ENCODE data around the gene FAM184A. TPM values are rescaled to one million over a fixed set of nuclear protein-coding genes. Genes with fewer than 3 reads are reported as not detected.

FAM184A gene
- total RNA-seq, 2 experiments from 2014 or later = not detected

DNA sequence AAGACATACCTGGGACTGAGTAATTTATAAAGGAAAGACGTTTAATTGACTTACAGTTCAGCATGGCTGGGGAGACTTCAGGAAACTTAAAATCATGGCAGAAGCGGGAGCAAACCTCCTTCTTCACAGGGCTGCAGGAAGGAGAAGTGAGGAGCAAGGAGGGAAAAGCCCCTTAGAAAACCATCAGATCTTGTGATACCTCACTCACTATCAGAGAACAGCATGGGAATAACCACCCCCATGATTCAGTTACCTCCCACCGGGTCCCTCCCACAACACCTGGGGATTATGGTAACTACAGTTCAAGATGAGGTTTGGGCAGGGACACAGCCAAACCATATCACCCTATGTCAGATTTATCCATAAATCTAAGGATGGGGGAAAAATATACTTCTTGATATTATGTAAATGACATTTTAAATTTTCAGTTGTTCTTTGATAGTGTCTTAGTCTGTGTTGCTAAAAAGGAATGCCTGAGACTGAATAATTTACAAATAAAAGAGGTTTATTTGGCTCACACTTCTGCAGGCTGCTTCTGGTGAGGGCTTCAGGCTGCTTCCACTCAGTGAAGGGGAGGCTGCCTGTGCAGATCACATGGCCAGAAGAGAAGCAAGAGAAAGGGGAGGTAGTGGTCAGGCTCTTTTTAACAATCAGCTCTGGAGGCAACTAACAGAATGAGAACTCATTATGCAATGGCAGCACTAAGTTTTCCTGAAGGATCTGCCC, 142.3 kb downstream of the FAM184A start:
- Histone ChIP-seq H3K9me2 (ENCODE audit: insufficient read depth, low read length) (no peaks in the 10 kb centered on the region), H3K79me2 (ENCODE audit: insufficient read depth, low read depth, low read length) (peaks cover 18% of the 10 kb centered on the region; the same call in 1 of the 2 replicates), H3K4me3 (ENCODE audit: low read depth, low read length, poor library complexity, severe bottlenecking) (peak overlapping the region; percentile 86), H3K4me2 (ENCODE audit: low read length) (peak overlapping the region; percentile 82), H2AFZ (ENCODE audit: low read length) (peak overlapping the region; percentile 71; the same call in 1 of the 2 replicates), H4K20me1 (ENCODE audit: insufficient read depth, low read length) (peaks cover 10% of the 10 kb centered on the region; the same call in 1 of the 2 replicates), H3K4me1 (ENCODE audit: insufficient read depth, low read length, poor library complexity, severe bottlenecking) (peaks cover 10% of the 10 kb centered on the region), H3K9me3 (ENCODE audit: low read length) (no peaks in the 10 kb centered on the region), H3K36me3 (ENCODE audit: insufficient read depth, low read length) (peaks cover 19% of the 10 kb centered on the region), H3K27ac (ENCODE audit: low read depth, low read length, poor library complexity, severe bottlenecking) (no peak overlapping the region)
- BruUV-seq (replicated peaks) = no TSS peak
- CTCF ChIA-PET (ENCODE audit: unreplicated experiment) = no interaction called here
- TF ChIP-seq, protein P1, sequence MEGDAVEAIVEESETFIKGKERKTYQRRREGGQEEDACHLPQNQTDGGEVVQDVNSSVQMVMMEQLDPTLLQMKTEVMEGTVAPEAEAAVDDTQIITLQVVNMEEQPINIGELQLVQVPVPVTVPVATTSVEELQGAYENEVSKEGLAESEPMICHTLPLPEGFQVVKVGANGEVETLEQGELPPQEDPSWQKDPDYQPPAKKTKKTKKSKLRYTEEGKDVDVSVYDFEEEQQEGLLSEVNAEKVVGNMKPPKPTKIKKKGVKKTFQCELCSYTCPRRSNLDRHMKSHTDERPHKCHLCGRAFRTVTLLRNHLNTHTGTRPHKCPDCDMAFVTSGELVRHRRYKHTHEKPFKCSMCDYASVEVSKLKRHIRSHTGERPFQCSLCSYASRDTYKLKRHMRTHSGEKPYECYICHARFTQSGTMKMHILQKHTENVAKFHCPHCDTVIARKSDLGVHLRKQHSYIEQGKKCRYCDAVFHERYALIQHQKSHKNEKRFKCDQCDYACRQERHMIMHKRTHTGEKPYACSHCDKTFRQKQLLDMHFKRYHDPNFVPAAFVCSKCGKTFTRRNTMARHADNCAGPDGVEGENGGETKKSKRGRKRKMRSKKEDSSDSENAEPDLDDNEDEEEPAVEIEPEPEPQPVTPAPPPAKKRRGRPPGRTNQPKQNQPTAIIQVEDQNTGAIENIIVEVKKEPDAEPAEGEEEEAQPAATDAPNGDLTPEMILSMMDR (conservative IDR thresholded peaks at IDR 0.05; ENCODE audit: low read length) = no peak
- TF ChIP-seq EZH2phosphoT487 (IDR thresholded peaks at IDR 0.05; ENCODE audit: borderline replicate concordance, low read depth, low read length) = no peak
- no peak for DNase-seq (ENCODE audit: low spot score)
- intact Hi-C loops (cut with micrococcal nuclease; ENCODE audit: unreplicated experiment) = no loop called here
- POLR2A ChIA-PET = interaction anchor here (0.6 to 1.1 kb wide), 2 partner anchors 45 to 153 kb away, joined by 3 read pairs; no protein-coding TSS in a partner anchor

DNA sequence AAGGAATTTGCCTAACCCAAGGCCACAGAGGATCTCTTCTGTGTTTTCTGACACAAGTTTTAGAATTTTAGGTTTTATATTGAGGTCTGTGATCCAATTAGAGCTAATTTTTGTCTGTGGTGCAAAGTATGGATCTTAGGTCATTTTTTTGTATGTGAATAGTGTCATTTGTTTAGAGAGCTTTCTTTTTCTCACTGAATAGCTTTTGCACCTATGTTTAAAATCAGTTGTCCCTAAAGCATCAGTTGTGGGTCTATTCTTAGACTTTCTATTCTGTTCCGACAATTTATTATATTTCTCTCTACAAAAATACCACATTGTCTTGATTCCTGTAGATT, 143.2 kb downstream of the FAM184A start:
- TF ChIP-seq EZH2phosphoT487 (IDR thresholded peaks at IDR 0.05; ENCODE audit: borderline replicate concordance, low read depth, low read length) = no peak
- TF ChIP-seq, protein P1 (conservative IDR thresholded peaks at IDR 0.05; ENCODE audit: low read length) = no peak
- peaks cover 10% of the 10 kb centered on the region for H3K4me1 ChIP-seq (ENCODE audit: insufficient read depth, low read length, poor library complexity, severe bottlenecking)
- no peak for DNase-seq (ENCODE audit: low spot score)
- no peaks in the 10 kb centered on the region for H3K9me2 ChIP-seq (ENCODE audit: insufficient read depth, low read length)
- peak overlapping the region; percentile 78 for H3K27ac ChIP-seq (ENCODE audit: low read depth, low read length, poor library complexity, severe bottlenecking)
- ChIA-PET CTCF (ENCODE audit: unreplicated experiment) (no interaction called here), POLR2A (interaction anchor here (0.6 to 1.5 kb wide), 7 partner anchors 10 to 1074 kb away, joined by 3 to 6 read pairs (median 3); partner anchors contain the start of gene ASF1A)
- H3K4me3 ChIP-seq (ENCODE audit: low read depth, low read length, poor library complexity, severe bottlenecking) = peak overlapping the region; percentile 86
- H3K9me3 ChIP-seq (ENCODE audit: low read length) = no peaks in the 10 kb centered on the region
- H3K79me2 ChIP-seq (ENCODE audit: insufficient read depth, low read depth, low read length) = peaks cover 18% of the 10 kb centered on the region; the same call in 1 of the 2 replicates
- peak overlapping the region; percentile 82 for H3K4me2 ChIP-seq (ENCODE audit: low read length)
- H2AFZ ChIP-seq (ENCODE audit: low read length) = peak overlapping the region; percentile 71; the same call in 1 of the 2 replicates
- peaks cover 10% of the 10 kb centered on the region; the same call in 1 of the 2 replicates for H4K20me1 ChIP-seq (ENCODE audit: insufficient read depth, low read length)
- intact Hi-C loops (cut with micrococcal nuclease; ENCODE audit: unreplicated experiment) = no loop called here
- no TSS peak for BruUV-seq (replicated peaks)
- H3K36me3 ChIP-seq (ENCODE audit: insufficient read depth, low read length) = peaks cover 26% of the 10 kb centered on the region

Measured in OCI-LY7 (cell line).